Measurements from ENCODE around the gene ISCU.
A peak's percentile ranks its signal among the peaks of the same experiment; 100 is the strongest.
"Not testable (repeated sequence)": the region's sequence is repeated elsewhere in the genome, so short reads cannot be mapped to it uniquely, and the experiment has no call there.

ISCU gene

DNA sequence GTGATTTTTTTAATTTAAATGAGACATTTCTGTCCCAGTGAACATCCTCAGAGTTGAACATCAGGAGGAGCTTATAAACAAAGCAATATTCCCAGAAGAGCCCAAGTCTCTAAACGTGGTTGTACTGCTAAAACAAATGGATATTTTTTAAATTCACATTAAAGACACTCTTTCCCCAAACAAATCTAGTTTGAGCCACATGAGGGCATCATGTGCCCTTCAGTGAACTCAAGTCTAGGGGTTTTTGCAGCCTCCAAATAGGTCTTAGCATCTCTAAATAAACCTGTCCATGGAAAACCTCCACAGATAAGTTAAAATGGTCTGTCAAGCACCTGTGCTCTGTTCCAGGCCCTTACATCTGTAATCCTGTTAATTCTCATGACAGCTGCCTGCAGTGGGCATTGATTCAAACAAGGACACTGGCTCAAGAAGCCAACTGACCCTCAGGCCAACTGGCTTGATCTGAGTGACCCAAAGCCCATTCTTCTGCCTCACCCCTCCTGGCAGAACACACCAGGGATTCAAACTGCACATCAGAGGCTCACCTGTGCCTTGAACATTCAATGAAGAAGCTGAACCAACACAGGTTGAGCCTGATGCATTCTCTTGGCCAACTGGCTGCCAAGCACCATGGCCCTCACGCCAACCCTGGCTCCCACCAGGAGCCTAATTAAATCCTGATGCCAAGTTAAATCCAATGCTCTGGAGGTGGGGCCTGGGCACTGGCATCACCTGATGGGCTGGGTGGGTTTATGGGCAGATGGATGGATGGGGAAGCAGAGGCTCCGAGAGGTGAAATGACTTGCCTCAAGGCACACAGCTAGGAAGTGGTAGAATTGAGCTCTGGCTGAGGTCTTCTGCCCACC, 8.6 kb downstream of the ISCU start:
- peak; percentile 44 for DNase-seq (ENCODE audit: low spot score)

DNA sequence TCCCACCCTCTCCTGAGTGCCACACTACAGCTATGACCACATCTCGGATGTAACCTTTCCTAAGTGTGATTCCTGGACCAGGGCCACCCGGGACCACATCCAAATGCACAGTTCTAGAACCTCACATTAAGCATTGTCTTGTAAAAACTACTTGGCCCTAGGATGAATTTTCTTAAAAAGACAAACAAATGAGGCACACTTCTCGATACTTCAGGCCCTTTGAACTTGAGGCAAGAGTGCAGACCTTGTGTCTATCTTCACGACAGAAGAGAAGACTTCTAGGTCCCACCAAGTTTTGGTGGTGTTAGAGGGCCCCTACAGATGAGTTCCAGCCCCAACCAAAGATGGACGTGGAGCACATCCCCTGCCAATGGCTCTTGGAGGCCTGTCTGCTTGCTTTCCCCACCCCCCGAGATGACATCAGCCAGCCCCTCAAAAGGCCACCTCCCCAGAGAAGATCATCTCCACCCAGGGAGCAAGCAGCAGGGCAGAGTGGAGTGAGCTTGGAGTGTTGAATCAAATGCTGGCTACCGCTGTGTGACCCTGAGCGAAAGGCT, 9.3 kb downstream of the ISCU start:
- no peak for DNase-seq (ENCODE audit: low spot score)

DNA sequence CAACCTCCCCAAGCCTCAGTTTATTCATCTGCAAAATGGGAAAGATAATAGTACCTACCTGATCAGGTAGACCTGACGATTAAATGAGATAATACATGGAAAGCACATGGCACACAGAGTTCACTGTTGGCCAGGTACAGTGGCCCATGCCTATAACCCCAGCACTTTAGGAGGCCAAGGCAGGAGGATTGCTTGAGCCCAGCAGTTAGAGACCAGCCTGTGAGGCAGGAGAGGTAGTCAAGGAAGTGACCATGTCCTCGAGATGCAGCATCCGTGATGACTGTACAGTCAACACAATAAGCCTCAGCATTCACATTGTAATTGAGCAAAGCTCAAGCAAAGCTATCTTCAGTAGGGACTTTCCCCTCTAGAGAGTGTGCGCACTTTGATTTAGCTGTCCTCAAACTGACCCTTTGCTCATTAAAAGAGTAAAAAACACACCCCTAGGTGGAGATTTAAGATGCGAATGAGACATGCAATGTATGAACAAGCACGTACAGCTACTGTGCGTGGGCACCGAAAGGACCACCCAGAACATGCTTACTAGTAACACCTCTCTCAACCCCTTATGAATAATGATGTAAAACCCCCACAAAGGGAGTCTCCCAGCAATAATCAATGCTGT, 9.9 kb downstream of the ISCU start:
- no peak for DNase-seq (ENCODE audit: low spot score)

DNA sequence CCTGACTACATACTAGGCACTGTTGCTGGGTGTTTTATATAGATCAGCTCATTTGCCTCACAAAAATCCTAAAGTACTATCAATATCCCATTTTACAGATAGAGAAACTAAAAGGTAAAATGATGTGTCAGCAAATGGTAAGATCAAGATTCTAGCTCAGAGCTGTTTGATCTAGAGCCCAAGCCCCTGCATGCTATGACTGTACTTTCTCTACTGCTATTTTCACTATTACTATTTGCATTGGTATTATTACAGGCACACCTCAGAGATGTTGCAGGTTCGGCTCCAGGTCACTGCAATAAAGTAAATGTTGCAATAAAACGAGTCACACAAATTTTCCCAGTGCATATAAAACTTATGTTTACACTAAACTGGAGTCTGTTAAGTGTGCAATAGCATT, 10.9 kb downstream of the ISCU start:
- no peak for DNase-seq (ENCODE audit: low spot score)

DNA sequence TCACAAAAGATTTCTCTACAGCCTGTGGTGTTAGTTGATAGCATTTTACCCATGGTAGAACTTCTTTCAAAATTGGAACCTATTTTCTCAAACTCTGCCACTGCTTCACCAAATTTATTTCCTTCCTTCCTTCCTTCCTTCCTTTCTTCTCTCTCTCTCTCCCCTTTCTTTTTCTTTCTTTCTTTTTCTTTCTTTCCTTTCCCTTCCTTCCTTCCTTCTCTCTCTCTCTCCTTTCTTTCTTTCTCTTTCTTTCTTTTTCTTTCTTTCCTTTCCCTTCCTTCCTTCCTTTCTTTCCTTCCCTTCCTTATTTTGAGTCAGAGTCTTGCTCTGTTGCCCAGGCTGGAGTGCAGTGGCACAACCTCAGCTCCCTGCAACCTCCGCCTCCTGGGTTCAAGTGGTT, 11.9 kb downstream of the ISCU start:
- DNase-seq (ENCODE audit: low spot score), result not testable (repeated sequence)

DNA sequence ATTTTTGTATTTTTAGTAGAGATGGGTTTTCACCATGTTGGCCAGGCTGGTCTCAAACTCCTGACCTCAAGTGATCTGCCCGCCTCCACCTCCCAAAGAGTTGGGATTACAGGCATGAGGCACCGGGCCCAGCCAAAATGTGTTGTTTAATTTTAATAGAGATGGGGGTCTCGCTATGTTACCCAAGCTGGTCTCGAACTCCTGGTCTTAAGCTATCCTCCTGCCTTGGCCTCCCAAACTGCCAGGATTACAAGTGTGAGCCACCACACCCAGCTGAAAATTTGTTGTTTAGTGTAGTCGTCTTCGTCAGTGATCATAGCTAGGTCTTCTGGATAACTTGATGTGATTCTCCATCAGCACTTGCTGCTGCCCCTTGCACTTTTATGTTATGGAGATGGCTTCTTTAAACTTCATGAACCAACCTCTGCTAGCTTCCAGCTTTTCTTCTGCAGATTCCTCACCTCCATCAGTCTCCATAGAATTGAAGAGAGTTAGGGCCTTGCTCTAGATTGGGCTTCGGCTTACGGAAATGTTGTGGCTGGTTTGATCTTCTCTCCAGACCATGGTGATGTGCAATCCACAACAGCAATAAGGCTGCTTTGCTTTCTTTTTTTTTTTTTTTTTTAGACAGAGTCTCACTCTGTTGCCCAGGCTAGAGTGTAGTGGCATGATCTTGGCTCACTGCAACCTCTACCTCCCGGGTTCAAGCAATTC, 13.0 kb downstream of the ISCU start:
- no peak for DNase-seq (ENCODE audit: low spot score)

DNA sequence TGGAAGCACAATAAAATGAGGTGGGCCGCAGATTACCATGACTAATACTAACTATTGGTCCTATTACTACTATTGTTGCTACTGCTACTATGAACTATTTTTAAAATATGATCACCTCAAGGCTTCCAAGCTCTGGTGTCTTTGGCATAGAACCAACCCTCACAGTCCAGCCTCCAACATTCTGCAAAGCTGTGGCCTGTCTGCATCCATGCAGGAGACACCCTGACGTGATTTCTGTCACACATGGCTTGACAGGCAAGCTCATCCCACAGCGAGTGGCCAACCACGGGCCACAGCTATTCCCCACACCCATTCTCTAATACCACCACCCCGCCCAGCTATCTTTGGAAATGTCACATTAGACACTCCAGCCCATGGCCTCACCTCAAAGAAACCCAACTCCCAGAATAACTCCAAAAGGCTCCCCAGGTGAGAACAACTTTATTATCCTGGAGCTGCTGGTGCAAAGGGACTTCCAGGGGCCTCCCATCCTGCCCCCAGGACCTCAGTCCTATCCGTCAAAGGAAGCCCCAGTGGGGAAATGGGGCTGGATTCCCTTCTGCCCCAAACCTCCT, 14.4 kb downstream of the ISCU start:
- no peak for DNase-seq (ENCODE audit: low spot score)

DNA sequence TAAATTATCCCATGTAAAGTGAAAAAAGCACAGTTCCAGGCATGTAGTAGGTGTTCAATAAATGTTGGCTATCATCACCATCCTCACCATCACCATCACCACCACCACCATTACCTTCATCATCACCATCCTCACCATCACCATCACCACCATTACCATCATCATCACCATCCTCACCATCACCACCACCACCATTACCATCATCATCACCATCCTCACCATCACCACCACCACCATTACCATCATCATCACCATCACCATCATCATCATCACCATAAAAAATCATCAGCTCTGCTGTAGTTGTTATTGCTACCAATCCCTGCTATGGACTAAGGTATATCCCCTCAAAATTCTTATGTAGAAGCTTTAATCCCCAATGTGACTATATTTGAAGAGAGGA, 15.1 kb downstream of the ISCU start:
- no peak for DNase-seq (ENCODE audit: low spot score)

DNA sequence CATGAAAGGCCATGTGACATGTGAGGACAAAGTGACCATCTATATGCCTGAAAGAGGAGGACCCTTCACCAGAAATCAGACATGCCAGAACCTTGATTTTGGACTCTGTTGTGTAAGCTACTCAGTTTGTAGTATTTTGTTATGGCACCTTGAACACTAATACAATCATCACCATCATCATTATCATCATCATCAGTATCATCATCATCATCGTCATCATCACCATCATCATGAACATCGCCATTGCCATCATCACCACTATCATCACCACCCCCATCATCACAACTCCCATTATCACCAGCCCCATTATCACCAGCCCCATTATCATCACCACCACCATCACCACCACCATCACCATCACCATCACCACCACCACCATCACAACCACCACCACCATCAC, 15.9 kb downstream of the ISCU start:
- no peak for DNase-seq (ENCODE audit: low spot score)

DNA sequence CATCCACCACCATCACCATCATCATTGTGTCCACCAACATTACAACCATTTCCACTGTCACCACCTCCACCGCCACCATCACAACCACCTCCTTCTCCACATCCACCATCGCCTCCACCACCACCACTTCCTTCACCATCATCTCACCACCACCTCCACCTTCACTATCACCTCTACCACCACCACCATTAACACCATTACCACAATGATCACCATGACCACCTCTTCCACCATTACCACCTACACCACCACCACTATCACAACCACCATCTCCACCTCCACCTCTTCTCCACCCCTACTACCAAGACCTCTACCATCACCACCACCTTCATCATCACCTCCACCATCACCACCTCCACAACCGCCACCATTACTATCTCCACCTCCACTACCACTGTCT, 16.4 kb downstream of the ISCU start:
- DNase-seq (ENCODE audit: low spot score), result no peak

DNA sequence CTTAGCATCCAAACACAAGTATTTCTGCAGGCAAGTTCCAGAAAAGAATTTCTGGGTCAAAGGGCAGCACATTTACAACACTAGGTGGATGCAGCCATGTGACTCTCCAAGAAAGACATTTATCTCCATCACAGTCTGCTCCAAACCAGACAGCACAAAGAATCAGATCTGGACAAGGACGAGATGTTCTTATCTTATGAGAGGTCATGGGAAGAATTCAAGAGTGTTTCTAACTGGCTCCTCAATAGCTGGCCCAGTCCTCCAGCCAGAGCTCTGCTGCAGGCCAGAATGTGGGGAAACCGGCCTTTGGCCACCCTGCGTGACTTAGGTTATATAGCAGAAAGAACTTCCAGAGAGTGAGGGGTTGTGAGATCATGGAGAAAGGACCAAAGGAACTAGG, 18.1 kb downstream of the ISCU start:
- no peak for DNase-seq (ENCODE audit: low spot score)

DNA sequence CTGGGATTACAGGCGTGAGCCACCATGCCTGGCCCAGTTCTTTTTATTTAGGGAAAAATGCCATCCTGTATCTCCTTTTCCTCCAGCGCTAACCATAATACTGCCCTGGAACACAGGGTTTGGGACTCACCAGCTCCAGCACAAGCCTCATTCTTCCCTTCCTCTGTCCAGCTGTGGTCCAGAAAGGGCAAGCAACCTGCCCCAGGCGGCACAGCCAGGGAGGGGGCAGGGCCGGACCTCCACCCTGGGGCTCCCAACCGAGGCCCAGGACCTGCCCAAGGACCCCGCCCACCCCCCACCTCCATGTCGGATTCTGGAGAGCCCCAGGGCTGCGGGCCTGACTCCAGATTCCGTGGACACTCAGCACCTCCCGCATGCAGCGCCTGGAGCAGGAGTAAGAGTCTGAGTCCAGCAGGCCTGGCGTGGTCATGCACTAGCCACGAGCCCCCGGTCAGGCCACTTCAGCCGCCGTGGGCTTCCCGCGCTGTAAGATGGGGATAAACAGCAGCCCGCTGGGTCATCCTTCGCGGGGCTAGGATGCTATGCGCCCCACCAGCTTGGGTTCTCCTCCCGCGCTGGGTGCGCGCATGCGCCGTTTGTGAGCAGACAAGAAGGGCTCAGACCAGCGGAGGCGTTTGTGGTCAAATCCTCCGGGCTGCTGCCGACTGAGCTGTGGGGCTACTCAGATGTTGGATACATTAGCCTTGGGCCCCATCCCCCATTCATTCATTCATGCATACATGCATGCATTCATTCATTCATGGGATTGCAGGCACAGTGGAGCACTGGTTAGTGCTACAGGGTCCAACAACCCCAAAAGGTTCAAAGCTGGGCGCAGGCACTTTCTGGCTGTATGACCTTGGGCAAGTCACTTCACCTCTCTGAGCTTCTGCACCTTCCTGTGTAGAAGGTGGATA, 19.2 kb downstream of the ISCU start:
- DNase-seq (ENCODE audit: low spot score), result no peak

DNA sequence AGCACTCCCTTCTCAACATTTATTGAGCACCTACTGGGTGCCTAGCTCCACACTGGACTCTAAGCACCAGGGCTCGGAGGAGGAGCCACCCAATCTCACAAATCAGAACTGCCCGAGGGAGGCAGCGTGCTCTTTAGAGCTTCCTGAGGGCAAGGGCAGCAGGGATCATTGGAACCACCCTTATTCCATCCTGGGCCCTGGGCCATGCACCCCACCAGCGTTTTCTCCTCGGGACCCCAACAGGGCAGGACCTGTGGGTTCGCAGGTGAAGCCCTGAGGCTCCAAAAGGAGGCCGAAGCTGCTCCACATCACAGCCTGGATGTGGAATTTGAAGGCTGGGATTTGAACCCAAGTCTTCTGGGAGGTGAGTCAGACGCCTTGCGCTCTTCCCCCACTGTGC, 20.1 kb downstream of the ISCU start:
- DNase-seq (ENCODE audit: low spot score), result no peak

DNA sequence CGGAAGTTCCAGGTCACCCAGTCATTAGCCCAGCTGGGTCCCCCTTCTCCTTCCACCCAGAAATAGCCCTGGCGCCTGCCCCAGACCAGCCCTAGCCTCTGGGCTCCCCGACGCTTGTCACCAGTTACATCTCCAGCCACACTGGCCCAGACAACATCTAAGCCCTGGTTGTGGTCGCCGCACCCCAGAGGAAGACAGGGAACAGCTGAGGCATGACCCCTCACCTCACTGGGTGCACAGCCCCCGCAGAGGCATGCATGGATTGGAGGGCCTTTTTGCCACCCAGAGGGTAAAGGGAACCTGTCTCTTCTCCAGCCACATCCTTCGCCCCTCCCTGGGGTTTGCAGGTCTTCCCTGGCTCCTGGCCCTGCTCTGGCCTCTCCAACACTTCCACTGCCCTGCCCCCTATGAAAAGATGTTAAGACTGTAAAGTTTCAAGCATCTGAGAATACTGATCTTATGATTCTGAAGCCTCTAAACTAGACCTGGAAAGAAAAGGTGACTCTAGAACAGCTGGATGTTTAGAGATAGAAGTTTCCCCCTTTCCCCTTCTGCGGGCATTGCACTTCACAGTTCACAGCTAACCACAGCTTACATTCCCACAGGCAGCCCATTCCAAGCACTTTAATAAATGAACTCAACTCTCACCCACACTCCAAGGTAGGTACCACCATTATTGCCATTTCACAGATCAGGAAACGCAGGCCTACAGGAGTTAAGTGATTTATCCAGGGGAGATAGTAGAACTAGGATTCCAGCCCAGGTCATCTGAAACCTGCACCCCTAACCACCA, 20.8 kb downstream of the ISCU start:
- DNase-seq (ENCODE audit: low spot score), result no peak

DNA sequence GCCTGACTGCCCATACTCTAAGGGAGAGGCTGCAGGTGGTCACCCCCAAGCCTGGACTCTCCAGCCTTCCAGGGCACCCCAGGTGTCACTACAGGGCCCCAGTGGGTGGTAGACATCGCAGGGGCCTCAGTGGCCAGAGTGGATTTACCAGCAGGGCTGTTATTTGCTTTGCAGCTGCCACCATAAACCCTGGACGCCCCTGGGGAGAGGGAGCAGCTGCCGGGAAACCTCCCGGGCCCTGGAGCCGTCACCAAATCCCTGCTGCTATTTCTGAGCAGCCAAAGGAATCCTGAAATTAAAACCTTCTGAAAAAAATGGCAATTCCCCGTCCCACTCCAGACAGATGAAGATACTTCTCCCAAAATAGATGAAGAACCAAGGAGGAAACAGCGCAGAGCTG, 21.6 kb downstream of the ISCU start:
- DNase-seq (ENCODE audit: low spot score), result no peak

DNA sequence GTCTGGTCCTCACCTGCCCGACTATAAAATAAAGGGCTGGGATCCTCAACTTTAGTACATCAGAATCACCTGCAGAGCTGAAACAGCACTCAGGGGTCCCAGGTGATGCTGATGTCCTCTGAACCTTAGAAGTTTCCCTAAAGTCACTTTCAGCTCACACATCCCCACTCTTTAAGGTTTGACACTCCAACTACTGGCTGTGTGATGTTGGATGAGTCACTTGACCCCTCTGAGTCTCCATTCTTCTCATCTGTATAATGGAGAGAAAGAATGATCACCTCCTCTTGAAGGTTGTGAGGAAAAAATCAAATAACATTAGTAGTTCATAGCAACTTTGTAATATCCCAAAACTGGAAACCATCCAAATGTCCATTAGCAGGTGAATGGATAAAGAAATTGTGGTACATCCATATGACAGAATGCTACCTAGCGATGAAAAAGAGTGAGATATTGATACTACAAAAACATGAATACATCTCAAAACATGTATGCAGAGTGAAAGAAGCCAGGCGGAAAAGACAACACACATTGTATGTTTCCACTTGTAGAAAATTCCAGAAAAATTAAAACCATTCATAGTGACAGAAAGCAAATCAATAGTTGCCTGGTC, 22.2 kb downstream of the ISCU start:
- DNase-seq (ENCODE audit: low spot score), result no peak

DNA sequence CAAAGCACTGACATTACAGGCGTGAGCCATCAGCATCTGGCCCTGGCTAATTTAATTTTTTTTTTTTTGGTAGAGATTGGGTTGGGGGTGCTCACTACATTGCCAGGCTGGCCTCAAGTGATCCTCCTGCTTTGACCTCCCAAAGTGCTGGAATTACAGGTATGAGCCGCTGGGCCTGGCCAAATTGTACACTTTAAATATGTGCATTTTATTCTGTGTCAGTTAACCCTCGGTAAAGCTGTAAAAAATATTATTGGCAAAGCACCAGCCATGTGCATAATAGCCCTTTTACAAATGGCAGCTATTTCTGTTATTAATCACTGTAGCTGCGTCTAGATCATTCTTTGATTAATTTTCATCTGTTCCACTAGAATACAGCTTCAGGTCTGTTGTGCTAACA, 23.5 kb downstream of the ISCU start:
- DNase-seq (ENCODE audit: low spot score), result no peak

DNA sequence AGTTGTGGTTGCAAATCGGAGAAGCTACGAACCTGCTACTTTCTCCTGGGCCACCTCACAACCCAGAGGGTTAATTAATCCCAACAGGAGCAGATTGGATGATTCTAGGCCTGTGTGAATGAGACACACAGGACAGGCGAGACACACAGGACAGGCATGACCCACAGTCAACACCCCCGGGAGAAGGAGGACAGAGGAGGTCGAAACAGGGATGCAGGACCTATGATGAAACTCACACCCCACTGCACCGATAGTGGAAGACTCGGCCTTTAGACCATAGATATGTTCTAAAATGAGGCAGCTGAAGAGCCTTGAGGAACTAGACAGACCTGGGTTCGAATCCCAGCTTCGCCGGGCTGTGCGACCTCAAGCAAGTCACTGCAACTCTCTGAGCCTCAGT, 23.9 kb downstream of the ISCU start:
- DNase-seq (ENCODE audit: low spot score), result no peak

DNA sequence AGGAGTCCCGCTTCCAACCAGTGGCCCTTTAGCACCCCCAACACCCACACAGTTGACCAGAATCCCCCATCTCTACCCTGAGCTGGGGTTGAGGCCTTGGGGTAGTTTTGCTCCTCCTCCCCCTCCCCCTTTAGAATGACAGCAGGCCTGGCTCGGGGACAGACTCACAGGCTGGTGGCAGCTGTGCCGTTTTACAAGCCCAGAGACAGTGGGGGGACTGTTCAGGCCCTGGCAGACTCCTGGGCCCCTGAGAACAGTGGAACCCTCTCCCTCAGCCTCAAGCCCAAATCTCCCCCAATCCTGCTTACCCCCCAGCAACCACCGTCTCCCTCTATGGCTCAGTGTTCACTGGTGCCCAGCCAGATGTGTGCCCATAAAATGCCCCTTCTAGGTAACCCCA, 25.4 kb downstream of the ISCU start:
- DNase-seq (ENCODE audit: low spot score), result peak; percentile 86

All from Ammon's horn (tissue), 1 donor.